Naive B cell (primary cell): ENCODE data around the gene CXCL17. TPM values are rescaled to one million over a fixed set of nuclear protein-coding genes. Genes with fewer than 3 reads are reported as not detected.
"Not testable (repeated sequence)": the region's sequence is repeated elsewhere in the genome, so short reads cannot be mapped to it uniquely, and the experiment has no call there.

Experiments
- ATAC-seq, 2 donors: fragments of 150-1000 bp; cut with Tn5 transposase; 2 replicates each; pipeline ENCODE4 v1.10.0; 2021; ENCODE audit warnings: low read depth in 2 of 2, mild to moderate bottlenecking in 2 of 2, moderate library complexity in 2 of 2
- DNase-seq: peaks from one replicate; pipeline ENCODE4 v3.0.0; 2022
- H3K27ac Mint-ChIP-seq, 6 donors: one replicate each; pipeline ENCODE4 v1.8.0; 2020 to 2022; ENCODE audit warnings: mild to moderate bottlenecking in 6 of 6, mixed read lengths in 6 of 6, moderate library complexity in 5 of 6, inconsistent platforms in 2 of 6
- H3K27me3 Mint-ChIP-seq, 3 donors: one replicate each; pipeline ENCODE4 v1.8.0; 2021 to 2022; ENCODE audit warnings: mixed read lengths in 3 of 3, mild to moderate bottlenecking in 1 of 3
- H3K36me3 Mint-ChIP-seq, 2 donors: one replicate each; pipeline ENCODE4 v1.8.0; 2020 to 2022; ENCODE audit warnings: mixed read lengths in 2 of 2, inconsistent platforms in 1 of 2, mild to moderate bottlenecking in 1 of 2
- H3K4me1 Mint-ChIP-seq, 3 donors: one replicate each; pipeline ENCODE4 v1.8.0; 2020 to 2022; ENCODE audit warnings: mixed read lengths in 3 of 3, inconsistent platforms in 1 of 3, mild to moderate bottlenecking in 1 of 3, moderate library complexity in 1 of 3
- H3K4me3 Mint-ChIP-seq, 8 donors: one replicate each; pipeline ENCODE4 v1.8.0; 2020 to 2022; ENCODE audit warnings: mild to moderate bottlenecking in 8 of 8, mixed read lengths in 8 of 8, moderate library complexity in 8 of 8, inconsistent platforms in 2 of 8
- H3K9me3 Mint-ChIP-seq, 7 donors: one replicate each; pipeline ENCODE4 v1.8.0; 2020 to 2022; ENCODE audit warnings: mixed read lengths in 7 of 7, mild to moderate bottlenecking in 5 of 7, inconsistent platforms in 2 of 7, moderate library complexity in 1 of 7
- polyA plus RNA-seq, 6 donors: library from polyadenylated mRNA; unstranded; fragments of 300-500 nt; fragmentation: Illumina TruSeq; gene quantifications; one replicate each; pipeline ENCODE4 v1.2.3, GENCODE V29; 2021; ENCODE audit warnings: low read depth in 6 of 6

The CXCL17 gene, protein sequence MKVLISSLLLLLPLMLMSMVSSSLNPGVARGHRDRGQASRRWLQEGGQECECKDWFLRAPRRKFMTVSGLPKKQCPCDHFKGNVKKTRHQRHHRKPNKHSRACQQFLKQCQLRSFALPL
- polyA plus RNA-seq = not detected

DNA sequence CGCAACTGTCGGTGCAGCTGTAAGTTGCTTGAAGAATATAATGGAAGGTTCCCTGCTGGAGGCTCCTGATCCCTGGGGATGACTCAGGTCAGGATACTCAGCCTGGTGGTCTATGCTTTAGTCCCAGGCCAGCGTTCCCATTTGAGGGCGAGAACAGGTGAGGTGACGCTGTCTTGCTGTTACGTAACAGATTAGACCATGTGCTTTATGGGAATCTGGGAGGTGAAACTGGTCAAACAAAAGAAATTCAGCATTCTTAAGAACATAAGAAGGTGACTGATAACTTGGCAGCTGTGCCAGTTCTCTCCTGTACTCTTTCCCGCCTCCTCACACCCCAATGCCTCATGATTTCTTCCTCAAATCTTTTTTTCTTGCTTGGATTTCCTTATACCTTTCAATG, at the start of gene CXCL17:
CXCL17 (minus strand) TSS at position 114 of the 400 bp plus-strand sequence. CDS start 114 bp downstream, outside the sequence.
- no peaks in the 10 kb centered on the region for H3K9me3 Mint-ChIP-seq
- H3K36me3 Mint-ChIP-seq = no peaks in the 10 kb centered on the region
- no peak within 1 kb of the TSS for H3K27ac Mint-ChIP-seq
- H3K4me1 Mint-ChIP-seq = peaks cover 5 to 11% (median 9%) of the 10 kb centered on the region in 3 donors
- no peak within 1 kb of the TSS for H3K4me3 Mint-ChIP-seq
- H3K27me3 Mint-ChIP-seq = peaks cover 5 to 18% (median 17%) of the 10 kb centered on the region in 3 donors
- no peak for DNase-seq
- no peak for ATAC-seq

DNA sequence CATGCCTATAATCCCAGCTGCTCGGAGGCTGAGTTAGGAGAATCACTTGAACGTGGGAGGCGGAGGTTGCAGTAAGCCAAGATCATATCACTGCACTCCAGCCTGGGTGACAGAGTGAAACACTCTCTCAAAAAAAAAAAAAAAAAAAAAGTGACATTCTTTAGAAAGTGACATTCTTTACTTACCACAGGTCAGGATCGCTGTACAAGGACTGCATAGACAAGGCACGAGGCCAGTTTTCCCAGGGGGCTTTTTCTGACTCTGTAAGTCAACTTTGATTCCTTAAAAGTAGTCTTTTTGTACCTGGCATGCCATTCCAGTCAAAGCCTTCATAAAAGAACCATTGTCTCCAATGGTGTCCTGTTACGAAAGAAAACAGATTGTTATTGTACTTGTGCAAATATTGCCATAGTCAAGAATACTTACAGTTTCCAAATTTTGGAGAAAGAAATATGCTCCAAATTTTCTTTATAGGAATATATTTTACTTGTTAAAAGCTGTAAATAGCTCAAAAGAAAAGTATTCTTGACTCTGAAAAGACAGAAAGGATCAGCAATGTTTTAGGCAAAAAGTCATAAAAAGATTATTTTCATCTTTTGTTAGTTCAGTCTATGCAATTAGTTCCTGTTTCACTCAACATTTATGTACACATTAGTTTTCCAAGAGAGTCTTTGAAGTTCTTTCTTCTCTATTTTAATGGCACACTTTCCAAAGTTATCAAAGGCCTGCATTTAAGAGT, 46.2 kb upstream of the CXCL17 start:
- Mint-ChIP-seq H3K36me3 (no peaks in the 10 kb centered on the region), H3K9me3 (no peaks in the 10 kb centered on the region), H3K4me1 (no peaks in the 10 kb centered on the region), H3K27me3 (peaks cover 0 to 5% (median 0%) of the 10 kb centered on the region in 3 donors), H3K4me3 (no peak overlapping the region), H3K27ac (no peak overlapping the region)
- ATAC-seq (no peak), DNase-seq (no peak)

DNA sequence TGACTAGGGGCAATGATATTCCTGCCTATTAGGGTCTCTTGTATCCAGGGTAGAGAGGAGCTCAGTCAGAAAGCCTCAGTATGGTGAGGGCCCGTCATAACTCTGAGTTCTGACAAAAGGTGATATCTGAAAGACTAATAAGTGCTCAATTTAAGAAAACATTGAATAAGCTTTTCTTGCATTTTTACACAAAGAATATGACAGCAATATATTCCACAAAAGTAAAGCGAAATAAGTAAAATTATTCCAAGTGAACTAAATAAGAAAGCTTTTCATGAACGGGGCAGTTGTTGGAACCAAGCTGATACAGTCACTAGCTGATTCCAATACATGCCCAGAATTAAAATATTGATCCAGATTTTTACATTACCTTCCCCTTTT, 45.0 kb upstream of the CXCL17 start:
- DNase-seq (no peak), ATAC-seq (no peak)
- no peaks in the 10 kb centered on the region for H3K36me3 Mint-ChIP-seq
- no peak overlapping the region for H3K4me3 Mint-ChIP-seq
- peaks cover 0 to 9% (median 0%) of the 10 kb centered on the region in 3 donors for H3K27me3 Mint-ChIP-seq
- no peaks in the 10 kb centered on the region for H3K4me1 Mint-ChIP-seq
- no peak overlapping the region for H3K27ac Mint-ChIP-seq
- no peaks in the 10 kb centered on the region for H3K9me3 Mint-ChIP-seq

DNA sequence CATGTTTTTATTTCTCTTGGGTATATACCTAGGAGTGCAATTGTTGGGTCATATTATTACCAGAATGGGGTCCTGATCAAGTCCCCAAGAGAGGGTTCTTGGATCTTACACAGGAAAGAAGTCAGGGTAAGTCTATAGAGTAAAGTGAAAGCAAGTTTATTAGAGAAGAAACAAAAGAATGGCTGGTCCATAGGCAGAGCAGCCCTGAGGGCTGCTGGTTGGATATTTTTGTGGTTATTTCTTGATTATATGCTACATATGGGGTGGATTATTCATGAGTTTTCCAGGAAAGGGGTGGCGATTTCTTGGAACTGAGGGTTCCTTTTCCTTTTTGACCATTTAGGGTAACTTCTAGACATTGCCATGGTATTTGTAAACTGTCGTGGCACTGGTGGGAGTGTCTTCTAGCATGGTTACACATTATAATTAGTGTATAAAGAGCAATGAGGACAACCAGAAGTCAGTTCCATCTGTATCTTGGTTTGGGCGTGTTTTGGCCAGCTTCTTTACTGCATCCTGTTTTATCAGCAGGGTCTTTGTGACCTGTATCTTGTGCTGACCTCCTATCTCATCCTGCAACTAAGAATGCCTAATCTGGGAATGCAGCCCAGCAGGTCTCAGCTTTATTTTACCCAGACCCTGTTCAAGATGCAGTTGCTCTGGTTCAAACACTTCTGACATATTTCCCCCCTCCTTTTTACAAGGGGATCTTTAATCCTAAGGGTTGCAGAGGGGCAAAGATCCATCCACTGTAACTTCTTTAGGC, 44.5 kb upstream of the CXCL17 start:
- Mint-ChIP-seq H3K9me3 (no peaks in the 10 kb centered on the region), H3K36me3 (no peaks in the 10 kb centered on the region), H3K4me1 (no peaks in the 10 kb centered on the region), H3K27ac (no peak overlapping the region), H3K4me3 (no peak overlapping the region), H3K27me3 (peaks cover 0 to 9% (median 0%) of the 10 kb centered on the region in 3 donors)
- ATAC-seq (no peak), DNase-seq (no peak)

DNA sequence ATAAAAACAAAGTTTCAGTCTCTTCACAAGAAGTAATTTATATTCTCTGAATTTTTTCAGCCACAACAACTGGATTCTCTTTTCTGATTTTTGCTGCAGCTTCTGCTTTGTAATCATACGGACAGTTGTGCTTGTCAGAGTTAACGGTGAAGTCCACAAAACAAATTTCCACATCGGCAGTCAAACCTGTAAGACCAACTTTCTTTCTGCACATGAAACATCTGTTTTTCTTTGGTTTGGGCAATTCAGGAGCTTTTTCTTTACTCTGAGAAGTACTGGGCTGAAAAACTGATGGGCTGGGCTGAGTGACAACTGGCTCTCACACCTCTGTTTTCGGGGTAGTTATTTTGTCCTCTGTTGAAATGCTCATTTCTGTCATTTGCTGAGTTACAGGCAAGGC, 42.3 kb upstream of the CXCL17 start:
- H3K4me1 Mint-ChIP-seq = peaks cover 11 to 17% (median 17%) of the 10 kb centered on the region in 3 donors
- H3K36me3 Mint-ChIP-seq, H3K27ac Mint-ChIP-seq, H3K9me3 Mint-ChIP-seq, H3K27me3 Mint-ChIP-seq, H3K4me3 Mint-ChIP-seq, ATAC-seq, DNase-seq: not testable (repeated sequence)

DNA sequence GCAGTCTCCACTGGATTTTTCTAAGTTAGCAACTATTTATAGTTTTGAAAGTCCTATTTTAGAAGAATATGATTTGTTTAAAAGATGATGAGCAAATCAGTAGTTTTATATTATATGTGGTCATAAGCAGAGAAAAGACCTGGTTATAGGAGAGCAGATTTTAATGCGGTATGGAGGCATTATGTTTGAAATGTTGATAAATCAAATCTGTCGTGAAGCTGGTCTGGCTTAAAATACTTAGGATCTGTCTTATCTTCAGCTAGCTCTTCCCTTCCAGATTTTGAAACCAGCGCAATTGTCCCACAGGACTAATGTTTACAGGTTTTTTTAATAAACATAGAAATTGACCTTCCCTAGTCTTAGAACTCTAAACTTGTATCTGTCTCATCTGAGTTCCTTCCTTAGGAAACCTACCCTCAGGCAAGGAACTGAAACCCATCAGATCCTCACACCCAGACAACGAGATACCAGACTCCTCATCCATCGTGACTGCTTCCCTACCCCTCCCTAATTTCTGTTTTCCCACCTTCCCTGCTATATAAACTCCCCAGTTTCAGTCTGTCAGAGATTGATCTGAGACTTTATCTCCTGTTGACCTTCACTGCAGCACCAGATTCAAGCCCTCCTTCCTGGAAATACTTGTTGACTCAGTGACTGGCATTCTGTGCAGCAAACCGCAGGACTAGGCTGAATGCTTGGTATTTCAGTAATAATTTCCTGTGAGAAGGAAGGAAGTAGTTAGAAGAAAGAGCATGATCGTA, 37.8 kb upstream of the CXCL17 start:
- H3K4me3 Mint-ChIP-seq = peak overlapping the region in 6 of 8 donors; percentile 3 to 69 (median 30)

DNA sequence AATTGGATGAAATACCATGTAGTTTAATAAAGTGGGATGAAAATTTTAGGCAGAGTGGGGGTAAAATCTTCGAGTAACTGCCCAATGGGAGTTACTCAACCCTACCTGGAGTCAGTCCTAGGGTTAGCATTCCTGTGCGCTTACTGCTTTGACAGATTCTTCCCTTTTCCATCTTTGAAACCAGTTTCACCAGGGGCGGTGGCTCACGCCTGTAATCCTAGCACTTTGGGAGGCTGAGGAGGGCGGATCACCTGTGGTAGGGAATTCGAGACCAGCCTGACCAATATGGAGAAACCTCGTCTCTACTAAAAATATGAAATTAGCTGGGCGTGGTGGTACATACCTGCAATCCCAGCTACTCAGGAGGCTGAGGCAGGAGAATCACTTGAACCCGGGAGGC, 37.0 kb upstream of the CXCL17 start:
- no peak overlapping the region for H3K27ac Mint-ChIP-seq
- peaks cover 0 to 2% (median 0%) of the 10 kb centered on the region in 7 donors for H3K9me3 Mint-ChIP-seq
- H3K36me3 Mint-ChIP-seq = no peaks in the 10 kb centered on the region
- ATAC-seq (no peak), DNase-seq (no peak)
- H3K27me3 Mint-ChIP-seq = peaks cover 0 to 9% (median 0%) of the 10 kb centered on the region in 3 donors
- peaks cover 11 to 17% (median 17%) of the 10 kb centered on the region in 3 donors for H3K4me1 Mint-ChIP-seq
- no peak overlapping the region for H3K4me3 Mint-ChIP-seq

More for the DNA sequence above, 37.8 kb upstream of the CXCL17 start:
- Mint-ChIP-seq H3K9me3 (peaks cover 0 to 2% (median 0%) of the 10 kb centered on the region in 7 donors), H3K27me3 (peaks cover 0 to 9% (median 0%) of the 10 kb centered on the region in 3 donors), H3K27ac (peak overlapping the region in 3 of 6 donors; percentile 0 to 23 (median 16)), H3K4me1 (peaks cover 11 to 17% (median 17%) of the 10 kb centered on the region in 3 donors), H3K36me3 (no peaks in the 10 kb centered on the region)
- DNase-seq (no peak), ATAC-seq (no peak)

DNA sequence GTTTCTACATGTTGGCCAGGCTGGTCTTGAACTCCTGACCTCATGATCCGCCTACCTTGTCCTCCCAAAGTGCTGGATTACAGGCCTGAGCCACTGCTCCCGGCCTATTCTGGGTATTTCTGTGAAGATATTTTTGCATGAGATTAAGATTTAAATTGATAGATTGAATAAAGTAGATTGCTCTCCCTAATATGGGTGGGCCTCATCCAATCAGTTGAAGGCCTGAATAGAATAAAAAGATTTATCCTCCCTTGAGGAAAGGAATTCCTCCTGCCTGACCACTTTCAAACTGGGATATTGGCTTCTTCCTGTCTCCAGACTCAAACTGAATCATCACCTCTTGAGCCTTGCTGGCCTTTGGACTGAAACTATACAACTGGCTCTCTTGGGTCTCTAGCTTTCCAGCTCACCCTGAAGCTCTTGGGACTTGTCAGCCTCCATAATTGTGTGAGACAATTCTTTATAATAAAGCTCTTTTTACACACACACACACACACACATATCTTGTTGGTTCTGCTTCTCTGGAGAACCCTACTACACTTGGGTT, 36.1 kb upstream of the CXCL17 start:
- no peak overlapping the region for H3K27ac Mint-ChIP-seq
- peaks cover 0 to 2% (median 0%) of the 10 kb centered on the region in 3 donors for H3K27me3 Mint-ChIP-seq
- ATAC-seq (no peak), DNase-seq (no peak)
- peaks cover 0 to 2% (median 0%) of the 10 kb centered on the region in 7 donors for H3K9me3 Mint-ChIP-seq
- peaks cover 11 to 17% (median 17%) of the 10 kb centered on the region in 3 donors for H3K4me1 Mint-ChIP-seq
- H3K36me3 Mint-ChIP-seq = no peaks in the 10 kb centered on the region
- no peak overlapping the region for H3K4me3 Mint-ChIP-seq

DNA sequence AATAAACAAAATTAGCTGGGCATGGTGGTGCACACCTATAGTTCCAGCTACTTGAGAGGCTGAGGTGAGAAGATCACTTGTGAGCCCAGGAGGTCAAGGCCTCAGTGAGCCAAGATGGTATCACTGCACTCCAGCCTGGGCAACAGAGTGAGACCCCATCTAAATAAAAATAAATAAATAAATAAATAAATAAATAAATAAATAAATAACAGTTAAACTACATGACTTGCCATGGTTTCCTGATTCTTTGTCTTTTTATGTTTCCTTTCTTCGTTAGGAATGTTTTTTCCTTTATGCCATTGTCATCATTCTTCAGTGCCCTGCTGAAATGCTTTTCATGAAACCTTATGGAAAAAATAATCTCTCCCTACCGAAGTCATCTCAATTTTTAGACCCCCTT, 35.2 kb upstream of the CXCL17 start:
- H3K4me1 Mint-ChIP-seq = peaks cover 11 to 17% (median 17%) of the 10 kb centered on the region in 3 donors
- ATAC-seq = no peak
- no peak overlapping the region for H3K4me3 Mint-ChIP-seq
- no peak for DNase-seq
- no peak overlapping the region for H3K27ac Mint-ChIP-seq
- H3K9me3 Mint-ChIP-seq = peaks cover 0 to 2% (median 0%) of the 10 kb centered on the region in 7 donors
- peaks cover 0 to 2% (median 0%) of the 10 kb centered on the region in 3 donors for H3K27me3 Mint-ChIP-seq
- H3K36me3 Mint-ChIP-seq = no peaks in the 10 kb centered on the region

DNA sequence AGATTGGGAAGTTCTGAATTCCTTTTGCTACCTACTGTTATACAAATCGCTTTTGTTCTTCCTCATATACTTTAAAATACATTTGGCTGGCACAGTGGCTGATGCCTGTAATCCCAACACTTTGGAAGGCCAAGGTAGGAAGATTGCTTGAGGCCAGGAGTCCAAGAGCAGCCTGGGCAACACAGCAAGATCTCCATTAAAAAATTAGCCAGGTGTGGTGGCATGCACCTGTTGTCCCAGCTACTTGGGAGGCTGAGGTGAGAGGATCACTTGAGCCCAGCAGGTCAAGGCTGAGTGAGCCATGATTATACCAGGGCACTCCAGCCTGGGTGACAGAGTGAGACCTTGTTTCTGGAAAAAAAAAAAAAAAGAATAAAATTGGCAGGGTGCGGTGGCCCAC, 34.4 kb upstream of the CXCL17 start:
- no peak for DNase-seq
- Mint-ChIP-seq H3K4me3 (no peak overlapping the region), H3K9me3 (peaks cover 0 to 2% (median 0%) of the 10 kb centered on the region in 7 donors), H3K27me3 (peaks cover 0 to 5% (median 0%) of the 10 kb centered on the region in 3 donors), H3K4me1 (peaks cover 11 to 17% (median 17%) of the 10 kb centered on the region in 3 donors), H3K27ac (no peak overlapping the region), H3K36me3 (no peaks in the 10 kb centered on the region)
- ATAC-seq = no peak

DNA sequence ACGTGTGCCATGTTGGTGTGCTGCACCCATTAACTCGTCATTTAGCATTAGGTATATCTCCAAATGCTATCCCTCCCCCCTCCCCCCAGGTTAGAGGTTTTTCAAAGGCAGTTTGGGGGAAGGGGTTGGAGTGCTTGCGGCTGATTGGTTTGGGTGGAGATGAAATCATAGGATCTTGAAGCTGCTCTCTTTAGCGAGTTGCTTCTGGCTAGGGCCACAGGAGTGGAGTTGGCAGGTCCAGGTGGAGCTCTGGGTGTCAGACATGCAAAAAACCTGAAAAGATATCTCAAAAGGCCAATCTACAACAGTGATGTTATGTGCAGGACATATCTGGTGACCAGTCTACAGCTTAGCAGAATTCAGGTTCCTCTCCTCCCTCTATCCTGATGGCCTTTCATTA, 32.6 kb upstream of the CXCL17 start:
- Mint-ChIP-seq H3K27me3 (peaks cover 0 to 5% (median 0%) of the 10 kb centered on the region in 3 donors), H3K27ac (peak overlapping the region in 1 of 6 donors; percentile 37), H3K36me3 (no peaks in the 10 kb centered on the region), H3K9me3 (peaks cover 0 to 2% (median 0%) of the 10 kb centered on the region in 7 donors), H3K4me3 (no peak overlapping the region), H3K4me1 (peaks cover 0 to under 1% (median under 1%) of the 10 kb centered on the region in 3 donors)
- ATAC-seq (no peak), DNase-seq (no peak)

DNA sequence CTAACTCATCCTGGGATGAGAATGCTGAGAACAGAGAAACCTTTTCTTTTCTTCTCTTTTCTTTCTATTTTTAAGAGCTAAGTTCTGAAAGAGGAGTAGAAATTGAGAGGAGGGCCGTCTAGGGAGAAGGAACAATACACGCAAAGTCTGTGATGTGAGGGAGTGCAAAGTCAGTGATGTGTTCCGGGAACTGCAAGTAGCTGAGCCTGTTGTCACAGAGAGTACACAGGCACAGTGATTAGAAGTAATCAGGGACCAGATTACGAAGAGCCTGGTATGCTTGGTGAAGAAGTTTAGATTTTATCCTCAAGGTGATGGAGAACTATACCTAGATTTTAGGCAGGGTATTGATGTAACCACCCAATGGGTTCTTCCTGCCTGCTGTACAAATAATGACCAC, 32.0 kb upstream of the CXCL17 start:
- ATAC-seq (no peak), DNase-seq (no peak)
- no peaks in the 10 kb centered on the region for H3K36me3 Mint-ChIP-seq
- H3K27ac Mint-ChIP-seq = no peak overlapping the region
- peaks cover 1 to 5% (median 2%) of the 10 kb centered on the region in 3 donors for H3K4me1 Mint-ChIP-seq
- H3K4me3 Mint-ChIP-seq = no peak overlapping the region
- H3K9me3 Mint-ChIP-seq = peaks cover 0 to 2% (median 0%) of the 10 kb centered on the region in 7 donors
- peaks cover 0 to 5% (median 0%) of the 10 kb centered on the region in 3 donors for H3K27me3 Mint-ChIP-seq
